NCI-H524 (cell line): ENCODE results near the gene IMPDH1.
A peak's percentile ranks its signal among the peaks of the same experiment; 100 is the strongest.
"Not testable (repeated sequence)": the region's sequence is repeated elsewhere in the genome, so short reads cannot be mapped to it uniquely, and the experiment has no call there.

Experiments used
- DNase-seq, 2 experiments: peaks; one replicate each; lab custom pipeline; 2025; lab: John Stamatoyannopoulos, UW

The IMPDH1 gene

DNA sequence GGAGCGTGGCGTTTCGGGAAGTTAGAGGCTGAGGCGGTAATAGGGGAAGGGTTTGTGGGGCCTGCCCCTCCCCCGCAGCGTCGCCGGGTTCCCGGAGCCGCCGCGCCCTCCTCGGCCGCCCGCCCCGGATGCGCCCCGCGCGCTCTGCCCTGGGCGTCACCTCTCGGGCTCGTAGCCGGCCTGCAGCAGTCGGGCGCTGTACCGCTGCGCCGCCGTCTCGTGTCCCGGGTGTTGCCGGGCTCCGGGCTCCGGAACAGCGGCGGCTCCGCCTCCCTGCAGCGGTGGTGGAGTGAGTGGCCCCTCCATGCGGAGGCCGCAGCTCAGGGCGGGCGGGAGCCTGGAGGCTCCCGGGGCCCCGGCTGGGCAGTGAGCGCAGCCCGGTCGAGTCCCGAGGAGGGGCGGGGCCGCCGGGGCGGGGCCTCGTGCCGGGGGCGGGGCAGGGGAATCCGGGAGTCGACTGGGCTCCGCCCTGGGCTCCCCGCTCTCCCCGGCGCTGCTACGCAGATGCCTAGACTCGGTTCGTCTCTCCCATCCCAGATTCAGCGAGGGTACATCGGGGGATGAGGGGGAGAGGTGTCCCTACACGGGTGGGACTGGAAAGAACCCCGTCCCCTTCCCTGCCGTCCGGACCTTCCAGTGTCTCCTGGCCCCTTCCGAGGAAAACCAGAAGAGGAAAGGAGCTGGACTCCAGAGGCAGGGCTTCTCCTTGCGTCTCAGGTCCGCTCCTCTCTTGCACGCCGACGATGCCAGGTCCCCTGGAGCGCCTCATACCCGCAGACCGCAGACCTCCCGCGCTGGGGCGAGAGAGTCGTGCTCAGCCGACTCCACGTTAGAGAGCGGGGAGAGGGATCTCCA, at the start of gene IMPDH1:
Gene IMPDH1 (minus strand): TSS at position 387 of the 855 bp plus-strand sequence. CDS start 81 bp downstream, at position 306.
- DNase-seq: peak; percentile 58 to 79

DNA sequence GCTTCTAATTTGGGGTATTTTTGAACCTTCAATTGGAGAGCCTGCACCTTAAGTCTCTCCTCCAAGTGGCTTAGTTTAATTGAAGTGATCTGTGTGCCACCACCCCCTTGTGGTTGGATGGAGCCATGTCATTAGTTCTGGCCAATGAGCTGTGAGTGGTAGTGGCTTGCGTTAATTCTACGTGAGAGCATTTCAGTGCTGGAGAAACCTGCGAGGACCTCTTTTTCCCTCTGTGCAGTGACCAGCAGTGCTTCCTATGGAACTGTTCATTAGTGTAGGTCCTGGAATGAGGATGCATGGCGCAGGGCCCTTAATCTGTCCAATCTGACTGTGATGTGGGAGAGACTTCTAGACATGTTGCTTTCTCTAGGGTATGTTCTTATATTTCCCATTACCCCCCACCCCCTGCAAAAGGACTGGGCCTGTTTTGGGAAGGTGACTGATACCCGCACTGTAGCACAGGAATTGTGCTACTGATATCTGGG, 49.7 kb upstream of the IMPDH1 start:
- peak; percentile 61 to 78 for DNase-seq

DNA sequence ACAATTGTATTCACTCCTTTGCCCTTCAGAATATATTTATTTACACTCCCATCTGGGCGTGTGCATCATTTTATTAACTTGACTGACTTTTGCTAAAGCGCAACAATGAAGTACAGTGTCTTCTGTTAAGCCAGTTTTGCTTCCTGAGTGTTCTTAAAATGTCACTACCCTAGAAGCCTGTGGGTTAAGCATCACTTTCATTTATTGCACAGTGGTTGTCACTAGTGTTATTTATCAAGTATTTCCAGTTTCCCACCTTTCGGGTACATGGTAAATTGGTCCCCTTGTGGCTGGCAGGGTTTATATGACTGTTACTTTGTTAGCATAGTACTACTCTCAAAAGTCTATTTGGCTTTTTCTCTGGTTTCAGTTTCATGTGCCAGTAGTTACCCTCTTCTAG, 49.2 kb upstream of the IMPDH1 start:
- DNase-seq: no peak

DNA sequence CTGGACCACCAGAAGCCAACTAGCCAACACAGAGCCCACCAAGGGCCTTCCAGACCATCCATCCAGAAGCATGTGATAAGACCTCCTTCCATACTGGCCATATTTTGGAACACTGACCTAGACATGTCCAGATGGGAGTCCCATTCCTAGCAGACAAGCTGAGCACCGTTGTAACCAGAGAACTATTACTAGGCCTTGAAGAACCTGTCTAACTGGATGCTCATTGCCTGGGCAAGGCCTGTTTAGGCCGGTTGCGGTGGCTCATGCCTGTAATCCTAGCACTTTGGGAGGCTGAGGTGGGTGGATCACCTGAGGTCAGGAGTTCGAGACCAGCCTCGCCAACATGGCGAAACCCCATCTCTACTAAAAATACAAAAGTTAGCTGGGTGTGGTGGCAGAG, 47.6 kb upstream of the IMPDH1 start:
- DNase-seq: not testable (repeated sequence)

DNA sequence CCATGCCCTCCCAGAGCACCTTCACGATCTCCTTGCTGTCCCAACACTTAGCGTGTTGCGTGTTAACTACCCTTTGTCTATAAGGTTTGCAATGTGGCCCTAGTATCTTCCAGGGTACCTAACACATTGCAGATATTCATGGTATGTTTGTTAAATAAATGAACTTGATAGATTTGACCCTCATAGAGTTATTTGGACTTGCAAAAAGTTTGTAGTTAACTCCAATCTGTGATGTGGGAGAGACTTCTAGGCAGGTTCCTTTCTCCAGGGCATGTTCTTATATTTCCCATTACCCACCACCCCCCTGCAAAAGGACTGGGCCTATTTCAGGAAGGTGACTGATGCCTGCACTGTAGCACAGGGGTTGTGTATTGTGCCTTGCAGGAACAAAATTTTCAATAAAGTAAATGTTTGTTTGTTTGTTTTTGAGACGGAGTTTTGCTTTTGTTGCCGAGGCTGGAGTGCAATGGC, 46.5 kb upstream of the IMPDH1 start:
- DNase-seq: peak in 1 of 2 experiments; percentile 27

DNA sequence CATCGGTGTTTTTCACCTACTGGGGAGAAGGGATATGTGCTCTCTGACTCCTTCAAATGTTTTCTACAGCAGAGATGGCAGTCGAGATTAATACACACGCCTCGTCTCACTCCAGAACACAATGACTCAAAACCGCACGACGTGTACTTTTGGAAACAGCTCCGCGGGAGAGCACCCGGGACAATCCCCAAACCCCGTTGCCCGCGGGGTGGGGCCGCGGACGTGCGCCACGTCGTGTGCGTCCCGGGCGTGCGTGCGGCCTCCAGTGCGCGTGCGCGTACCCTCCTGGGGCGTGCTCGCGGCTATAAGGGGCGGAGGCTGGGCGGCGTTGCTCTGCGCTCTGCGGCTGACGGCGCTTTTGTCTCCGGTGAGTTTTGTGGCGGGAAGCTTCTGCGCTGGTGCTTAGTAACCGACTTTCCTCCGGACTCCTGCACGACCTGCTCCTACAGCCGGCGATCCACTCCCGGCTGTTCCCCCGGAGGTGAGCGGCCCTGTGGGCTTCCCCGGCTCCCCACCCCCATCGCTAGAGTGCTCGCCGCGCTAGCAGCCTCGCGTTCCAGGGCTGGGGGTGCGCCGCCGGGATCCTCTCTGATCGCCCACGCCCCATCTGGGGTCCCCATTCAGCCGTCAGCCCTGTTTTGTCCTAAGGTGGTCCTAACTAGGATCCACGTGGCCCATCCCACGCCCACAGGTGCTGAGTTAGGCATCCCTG, 45.9 kb upstream of the IMPDH1 start, which contains the start of gene HILPDA:
Gene HILPDA (plus strand): TSS at position 336 of the 712 bp plus-strand sequence. CDS start 1,391 bp downstream, outside the sequence.
- peak; percentile 54 to 86 for DNase-seq

DNA sequence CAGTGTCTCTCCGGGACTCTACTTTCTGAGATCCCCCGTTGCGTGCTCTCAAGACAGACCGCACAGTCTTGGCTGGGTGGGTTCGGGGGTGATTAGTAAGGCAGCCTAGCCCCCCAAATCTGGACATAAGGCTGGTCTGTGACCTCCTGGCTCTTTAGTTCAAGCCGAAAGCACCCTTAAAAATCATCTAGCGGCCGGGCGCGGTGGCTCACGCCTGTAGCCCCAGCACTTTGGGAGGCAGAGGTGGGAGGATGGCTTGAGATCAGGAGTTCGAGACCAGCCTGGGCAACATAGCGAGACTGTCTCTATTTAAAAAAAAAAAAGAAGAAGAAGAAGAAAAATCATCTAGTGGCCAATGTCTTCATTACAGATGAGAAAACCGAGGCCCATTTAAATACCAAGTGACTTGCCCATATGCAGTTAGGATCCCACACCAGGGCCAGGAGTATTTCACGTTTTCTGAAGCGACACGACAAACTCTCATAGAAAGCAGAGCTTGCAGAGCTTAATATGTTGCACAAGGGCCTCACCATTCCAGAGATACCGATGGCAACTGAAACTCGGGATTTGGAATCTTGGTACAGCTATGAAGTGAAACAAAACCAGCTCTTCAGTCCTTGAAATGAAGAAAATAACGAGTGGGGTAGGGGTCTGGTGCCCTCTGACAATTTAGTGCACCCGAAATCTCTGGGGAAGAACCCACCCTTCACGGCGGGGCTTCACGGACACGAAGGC, 45.2 kb upstream of the IMPDH1 start:
- DNase-seq: no peak

DNA sequence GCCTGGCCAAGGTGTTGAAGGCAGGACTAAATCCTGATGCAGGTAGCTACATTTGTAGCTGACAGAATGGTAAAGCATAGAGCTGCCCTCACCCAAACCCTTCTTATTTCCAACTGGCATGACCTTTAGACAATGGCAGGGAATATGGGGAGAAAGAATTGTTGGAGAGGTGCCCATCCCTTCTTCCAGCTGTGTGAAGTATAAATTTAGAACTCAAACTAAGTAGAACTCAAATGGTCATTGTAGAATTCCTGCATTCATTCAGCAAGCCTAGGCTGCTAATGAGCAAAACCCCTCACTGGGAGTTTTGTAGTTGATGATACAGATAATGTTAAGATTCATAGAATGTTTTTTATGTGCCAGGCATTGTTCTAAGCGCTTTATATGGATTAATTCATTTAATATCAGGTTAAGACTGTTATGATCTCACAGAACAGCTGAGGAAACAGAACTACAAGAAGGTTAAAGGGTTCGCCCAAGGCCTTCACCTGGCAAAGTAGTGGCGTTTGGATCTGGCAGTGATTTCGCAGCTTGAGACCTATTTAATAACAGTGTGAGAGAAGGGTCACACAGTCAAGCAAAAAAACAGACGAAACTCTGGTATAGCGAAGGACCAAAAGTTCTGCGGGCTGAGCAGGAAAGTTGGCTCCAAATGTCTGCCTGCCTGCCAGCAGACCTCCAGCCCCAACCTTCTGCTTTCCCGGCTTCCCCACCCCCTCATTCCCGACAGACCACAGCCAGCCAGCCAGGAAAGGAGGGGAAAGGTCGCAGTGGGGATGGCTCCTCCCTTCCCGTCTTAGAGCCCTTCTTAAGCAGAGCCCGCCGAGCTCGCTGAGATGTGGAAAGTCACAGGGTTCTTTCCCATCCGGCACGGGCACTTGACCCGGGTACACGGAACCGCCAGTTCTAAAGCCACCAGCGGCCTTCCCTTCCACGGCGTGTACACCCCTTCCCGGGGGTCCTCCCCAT, 44.3 kb upstream of the IMPDH1 start:
- DNase-seq: no peak

DNA sequence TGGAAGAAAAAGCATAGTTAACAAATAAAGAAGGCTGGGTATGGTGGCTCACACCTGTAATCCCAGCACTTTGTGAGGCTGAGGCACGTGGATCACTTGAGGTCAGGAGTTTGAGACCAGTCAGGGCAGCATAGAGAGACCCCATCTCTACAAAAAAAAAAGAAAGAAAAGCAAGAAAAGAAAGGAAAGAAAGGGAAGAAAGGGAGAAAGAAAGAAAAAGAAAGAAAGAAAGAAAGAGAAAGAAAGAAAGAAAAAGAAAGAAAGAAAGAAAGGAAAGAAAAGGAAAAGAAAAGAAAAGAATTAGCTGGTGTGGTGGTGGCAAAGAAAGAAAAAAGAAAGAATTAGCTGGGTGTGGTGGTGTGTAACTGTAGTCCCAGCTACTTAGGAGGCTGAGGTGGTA, 42.8 kb upstream of the IMPDH1 start:
- no peak for DNase-seq

DNA sequence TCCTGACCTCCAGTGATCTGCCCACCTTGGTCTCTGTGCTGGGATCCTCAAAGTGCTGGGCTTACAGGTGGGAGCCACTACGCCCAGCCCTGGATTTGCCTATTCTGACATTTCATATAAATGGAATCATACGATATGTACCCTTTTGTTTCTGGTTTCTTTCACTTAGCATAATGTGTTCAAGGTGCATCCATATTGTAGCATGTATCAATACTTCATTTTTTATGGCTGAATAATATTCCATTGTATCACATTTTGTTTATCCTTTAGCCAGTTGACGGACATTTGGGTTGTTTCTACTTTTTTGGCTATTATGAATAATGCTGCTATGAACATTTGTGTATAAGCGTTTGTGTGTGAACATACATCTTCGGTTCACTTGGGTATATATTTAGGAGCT, 41.1 kb upstream of the IMPDH1 start:
- DNase-seq: no peak

DNA sequence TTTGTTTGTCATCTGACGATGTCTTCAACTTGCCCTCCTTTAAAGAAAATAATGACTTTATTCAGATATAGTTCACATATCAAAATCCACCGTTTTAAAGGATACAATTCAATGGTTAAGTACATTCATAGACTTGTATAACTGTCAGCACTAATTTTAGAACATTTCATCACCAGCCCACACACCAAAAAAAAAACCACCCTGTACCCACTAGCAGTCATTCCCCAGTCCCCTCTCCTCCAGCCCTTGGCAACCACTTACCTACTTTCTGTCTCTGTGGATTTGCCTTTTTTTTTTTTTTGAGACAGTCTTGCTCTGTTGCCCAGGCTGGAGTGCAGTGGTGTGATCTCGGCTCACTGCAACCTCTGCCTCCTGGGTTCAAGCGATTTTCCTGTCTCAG, 40.6 kb upstream of the IMPDH1 start:
- DNase-seq: no peak

DNA sequence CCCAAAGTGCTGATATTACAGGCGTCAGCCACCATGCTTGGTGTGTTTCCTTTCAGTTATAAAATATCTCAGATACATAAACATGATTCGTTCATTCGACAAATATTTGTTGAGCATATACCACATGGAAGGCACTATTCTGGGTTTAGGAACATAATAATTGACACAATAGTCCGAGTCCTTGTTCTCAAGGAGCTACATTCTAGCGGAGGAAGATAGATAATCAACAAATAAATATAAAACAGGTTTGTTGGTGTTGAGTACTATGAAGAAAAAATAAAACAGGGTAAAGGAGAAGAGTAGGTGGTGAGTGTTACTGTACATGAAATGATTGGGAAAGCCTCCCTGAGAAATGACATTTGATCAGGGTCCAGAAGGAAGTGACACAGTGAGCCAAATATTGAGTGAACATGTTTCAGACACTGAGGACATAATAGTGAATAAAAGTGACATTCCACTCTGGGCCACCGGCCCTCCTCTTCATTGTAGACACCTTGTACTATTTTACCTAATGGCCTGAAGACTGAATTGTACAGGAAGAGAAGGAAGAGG, 39.0 kb upstream of the IMPDH1 start:
- no peak for DNase-seq

DNA sequence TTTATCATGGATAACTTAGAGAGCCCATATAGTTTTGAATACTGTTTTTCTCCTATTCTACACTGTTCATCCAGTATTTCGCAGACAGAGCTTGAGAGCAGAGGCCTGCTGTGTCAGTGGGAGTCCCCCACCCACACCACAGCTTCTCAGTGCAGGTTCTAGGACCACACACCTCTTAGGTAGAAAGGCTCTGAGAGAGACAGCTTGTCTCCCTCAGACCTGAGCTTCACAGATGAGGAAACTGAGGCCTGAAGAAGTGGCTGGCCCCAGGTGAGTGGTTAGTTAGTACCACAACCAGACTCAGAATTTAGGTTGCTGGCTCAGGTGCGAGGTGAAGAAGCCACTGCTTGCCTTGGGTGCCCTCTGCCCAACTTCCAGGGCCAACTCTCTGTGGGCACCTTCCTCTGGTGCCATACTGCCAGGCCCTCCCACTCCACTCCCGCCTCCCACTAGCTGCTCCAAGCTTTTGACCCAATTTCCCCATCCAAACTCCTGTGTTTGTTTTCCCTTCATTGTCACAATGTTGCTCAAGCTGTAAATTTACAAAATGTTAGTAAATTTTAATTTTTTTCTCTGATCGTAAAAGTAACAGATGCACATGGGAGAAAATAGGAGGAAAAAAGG, 38.3 kb upstream of the IMPDH1 start:
- DNase-seq: no peak

DNA sequence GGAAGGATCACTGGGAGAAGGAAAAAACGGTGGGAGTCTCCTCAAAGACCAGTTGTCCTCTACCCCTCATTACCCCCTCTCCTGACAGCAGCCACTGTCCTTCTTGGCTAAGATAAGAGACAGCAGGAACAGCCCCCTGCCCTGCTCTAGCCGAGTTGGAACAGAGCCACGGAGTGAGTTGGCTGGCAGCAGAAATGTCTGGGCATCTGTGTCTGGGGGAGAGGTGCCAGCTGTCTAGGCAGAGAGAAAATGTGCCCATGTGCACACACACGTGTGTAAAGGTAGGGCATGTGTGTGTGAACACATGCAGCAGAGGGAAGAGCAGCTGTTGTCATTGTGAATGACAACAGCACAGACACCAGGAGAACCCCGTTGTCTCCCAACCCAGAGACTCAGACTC, 36.5 kb upstream of the IMPDH1 start:
- DNase-seq: peak; percentile 58 to 75

DNA sequence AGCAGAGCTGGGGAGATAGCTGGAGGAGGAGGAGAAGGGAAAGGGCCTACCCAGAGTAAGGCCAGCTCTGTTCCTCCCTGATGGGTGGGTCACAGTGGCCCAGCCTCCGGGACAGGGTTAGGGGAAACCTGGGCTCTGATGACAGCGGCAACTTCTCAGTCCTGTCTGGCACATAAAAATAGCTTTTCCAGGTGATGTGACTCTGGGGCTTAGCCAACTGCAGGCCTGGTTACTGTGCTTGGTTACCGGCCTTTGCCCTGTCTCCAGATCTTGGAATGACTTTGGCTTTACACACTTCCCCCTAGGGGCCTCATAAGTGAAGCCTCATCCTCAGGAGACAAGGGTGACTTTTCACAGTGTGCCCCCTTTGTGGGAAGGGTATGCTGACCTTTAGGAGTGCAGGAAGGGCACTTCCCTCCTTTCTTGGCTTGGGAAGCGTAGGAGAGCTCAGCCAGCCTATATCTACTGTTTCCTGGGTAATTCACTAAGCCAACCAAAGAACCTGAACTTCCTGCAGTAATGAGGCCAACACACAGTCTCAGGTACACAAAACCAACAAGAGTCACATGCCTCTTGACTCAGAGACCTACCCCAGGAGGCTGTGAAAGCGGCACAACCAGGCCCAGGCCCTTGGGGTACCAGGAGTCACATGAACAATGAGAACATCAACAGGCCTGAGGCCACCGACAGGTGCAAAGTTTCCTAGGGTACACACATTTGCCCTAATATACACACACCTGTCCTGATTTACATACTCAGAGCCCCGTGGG, 34.2 kb upstream of the IMPDH1 start:
- DNase-seq: no peak

DNA sequence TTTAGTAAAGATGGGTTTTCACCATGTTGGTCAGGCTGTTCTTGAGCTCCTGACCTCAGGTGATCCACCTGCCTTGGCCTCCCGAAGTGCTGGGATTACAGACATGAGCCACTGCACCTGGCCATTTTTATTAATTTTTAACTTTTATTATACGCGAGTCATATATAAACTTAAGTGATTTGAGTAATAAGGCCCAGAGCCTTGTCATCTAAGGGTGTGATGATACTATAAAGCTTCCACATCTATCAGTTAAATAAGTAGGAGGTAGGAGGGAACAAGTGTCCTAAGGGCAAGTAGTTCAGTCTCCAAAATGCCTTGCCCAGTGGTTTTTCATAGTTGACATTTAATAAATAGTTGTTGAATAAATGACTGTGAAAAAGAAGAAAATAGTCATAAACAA, 32.6 kb upstream of the IMPDH1 start:
- DNase-seq: no peak

DNA sequence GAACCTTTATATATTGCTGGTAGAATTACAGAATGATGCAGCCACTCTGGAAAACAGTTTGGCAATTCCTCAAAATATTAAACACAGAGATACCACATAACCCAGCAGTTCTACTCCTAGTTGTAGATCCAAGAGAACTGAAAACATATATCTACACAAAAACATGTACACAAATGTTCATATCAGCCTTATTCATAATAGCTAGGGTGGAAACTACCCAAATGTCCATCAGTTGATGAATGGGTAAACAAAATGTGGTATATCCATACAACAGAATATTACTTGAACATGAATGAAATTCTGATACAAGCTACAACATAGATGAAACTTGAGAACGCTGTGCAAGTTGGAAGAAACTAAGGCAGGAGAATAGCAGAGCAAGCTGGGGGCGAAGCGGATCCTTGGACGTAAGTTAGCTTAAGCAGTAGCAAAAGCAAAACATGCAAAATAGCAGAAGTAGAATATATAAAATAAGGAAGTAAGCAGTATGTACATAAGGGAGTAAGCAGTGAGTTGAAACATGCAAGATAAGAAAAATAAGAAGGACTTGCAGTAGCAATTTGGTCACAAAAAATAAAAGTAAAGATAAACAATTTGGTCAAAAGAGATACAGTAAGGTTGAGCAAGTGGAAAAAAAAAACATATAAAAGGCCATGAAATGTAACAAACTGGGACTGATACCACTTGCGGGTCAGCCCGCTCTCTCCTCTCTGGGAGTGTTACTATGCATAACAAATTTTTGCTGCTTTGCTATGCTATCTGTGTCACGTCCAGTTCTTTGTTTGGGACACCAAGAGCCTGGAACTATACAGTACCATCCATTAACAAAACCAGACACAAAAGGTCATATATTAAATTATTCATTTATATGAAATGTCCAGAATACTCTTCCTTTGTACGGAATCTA, 27.9 kb upstream of the IMPDH1 start:
- DNase-seq: no peak

DNA sequence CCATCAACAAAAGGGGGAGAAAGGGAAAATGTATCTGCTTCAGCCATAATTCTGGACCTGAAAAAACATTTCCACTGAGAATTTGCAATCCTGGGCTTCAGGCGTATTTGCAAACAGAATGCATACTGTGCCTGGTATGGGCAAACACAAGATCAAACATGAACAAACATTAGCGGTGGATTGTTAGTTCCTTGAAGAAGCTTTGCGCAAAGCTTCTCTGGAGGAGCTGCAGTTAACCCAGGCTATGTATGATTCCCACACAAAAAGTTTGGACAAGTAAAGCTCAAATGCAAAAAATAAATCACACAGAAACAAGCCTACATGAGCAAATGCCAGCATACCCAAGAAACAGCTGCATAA, 25.5 kb upstream of the IMPDH1 start:
- no peak for DNase-seq
